GM12878 (cell line): ENCODE measurements around the gene RSF1. TPM values are rescaled to one million over a fixed set of nuclear protein-coding genes. Genes with fewer than 3 reads are reported as not detected.

ENCODE experiments used
- ATAC-seq: fragments of 200-7000 bp; cut with Tn5 transposase; 3 replicates; pipeline ENCODE4 v1.9.1; 2020; ENCODE audit warnings: mild to moderate bottlenecking, moderate library complexity
- BruUV-seq: library from RNA; stranded (reverse); fragments of 400-500 nt; replicated peaks from 2 replicates; lab custom pipeline; 2021; lab: Mats Ljungman, UMichigan
- CTCF ChIA-PET: fragments of 300-600 bp; sonication (Branson Sonifier 250); formaldehyde crosslinking; extraction: SDS; loops from one replicate; lab custom pipeline; 2021; ENCODE audit warnings: inconsistent platforms; lab: Yijun Ruan, JAX
- POLR2A ChIA-PET: fragments of 350-600 bp; formaldehyde crosslinking; extraction: SDS; loops from one replicate; lab custom pipeline; 2021; ENCODE audit warnings: inconsistent platforms; lab: Charles Lee
- RAD21 ChIA-PET: fragments of 300-600 bp; sonication (Branson Sonifier 250); formaldehyde crosslinking; loops from one replicate; lab custom pipeline; 2023; ENCODE audit warnings: antibody characterized with exemption; ENCODE audit not compliant: unreplicated experiment; lab: Charles Lee
- SMC1A ChIA-PET: fragments of 300-600 bp; sonication (Branson Sonifier 250); formaldehyde crosslinking; loops from one replicate; lab custom pipeline; 2023; ENCODE audit not compliant: unreplicated experiment, uncharacterized antibody; lab: Charles Lee
- DNase-seq: peaks from one replicate; pipeline ENCODE4 v3.0.0-alpha.2; 2011; ENCODE audit warnings: low read depth, low spot score
- FAIRE-seq: peaks from 3 replicates; lab custom pipeline; 2011; peaks lifted over from hg19 to GRCh38; lab: Jason Lieb, UNC
- H2AFZ ChIP-seq: 2 replicates; pipeline ENCODE4 v1.6.0; 2011; ENCODE audit warnings: low read depth, low read length, control low read depth; ENCODE audit not compliant: control insufficient read depth
- H3K27ac ChIP-seq: 2 replicates; pipeline ENCODE4 v1.5.1; 2011; ENCODE audit warnings: control low read depth; ENCODE audit not compliant: control insufficient read depth, insufficient read depth
- H3K27me3 ChIP-seq, 2 experiments: replicated peaks in 1 of 2; 2 replicates each; pipeline versions ENCODE4 v1.6.0 to v1.6.1; 2011; ENCODE audit warnings: low read length in 1 of 2; ENCODE audit not compliant: control insufficient read depth in 2 of 2, insufficient read depth in 2 of 2
- H3K36me3 ChIP-seq, 2 experiments: 2 replicates each; pipeline ENCODE4 v1.5.1; 2011; ENCODE audit warnings: low read length in 1 of 2; ENCODE audit not compliant: control insufficient read depth in 2 of 2, insufficient read depth in 2 of 2
- H3K4me1 ChIP-seq: 2 replicates; pipeline ENCODE4 v1.6.1; 2011; ENCODE audit warnings: mild to moderate bottlenecking, low read length, moderate library complexity, mixed read lengths; ENCODE audit not compliant: control insufficient read depth, insufficient read depth
- H3K4me2 ChIP-seq: 2 replicates; pipeline ENCODE4 v1.6.0; 2011; ENCODE audit warnings: control low read depth; ENCODE audit not compliant: control insufficient read depth, insufficient read depth
- H3K4me3 ChIP-seq: fragments of 200-600 bp; sonication (generic); 2 replicates; pipeline ENCODE4 v1.5.1; 2016
- H3K79me2 ChIP-seq: 2 replicates; pipeline ENCODE4 v1.6.0; 2011; ENCODE audit warnings: low read length; ENCODE audit not compliant: control insufficient read depth, insufficient read depth
- H3K9ac ChIP-seq: 2 replicates; pipeline ENCODE4 v1.8.0; 2011; ENCODE audit warnings: low read length, control low read depth, mixed read lengths; ENCODE audit not compliant: control insufficient read depth, insufficient read depth
- H3K9me3 ChIP-seq: replicated peaks from 3 replicates; pipeline ENCODE4 v1.5.1; 2011; ENCODE audit warnings: mild to moderate bottlenecking, low read length; ENCODE audit not compliant: control insufficient read depth, insufficient read depth
- H4K20me1 ChIP-seq: 2 replicates; pipeline ENCODE4 v1.6.0; 2011; ENCODE audit not compliant: control insufficient read depth, insufficient read depth
- CHD2 ChIP-seq: IDR thresholded peaks from 2 replicates; pipeline ENCODE4 v1.6.1; 2011; ENCODE audit warnings: low read depth, low read length, improper control_type of control experiment, borderline replicate concordance
- E2F8 ChIP-seq: fragments of 450-650 bp; IDR thresholded peaks from 2 replicates; pipeline ENCODE4 v1.6.1; 2018; ENCODE audit warnings: mild to moderate bottlenecking, low read depth, moderate library complexity; ENCODE audit not compliant: partially characterized antibody
- LARP7 ChIP-seq: fragments of 450-650 bp; IDR thresholded peaks from 2 replicates; pipeline ENCODE4 v1.6.1; 2017; ENCODE audit warnings: mild to moderate bottlenecking
- PAX8 ChIP-seq: fragments of 450-650 bp; IDR thresholded peaks from 2 replicates; pipeline ENCODE4 v1.6.1; 2017; ENCODE audit warnings: mild to moderate bottlenecking, moderate library complexity
- ZNF592 ChIP-seq: fragments of 450-650 bp; IDR thresholded peaks from 2 replicates; pipeline ENCODE4 v1.6.1; 2017; ENCODE audit warnings: mild to moderate bottlenecking, moderate library complexity
- WGBS: methylation state at CpG from one replicate; pipeline ENCODE4 v1.1.6; 2016; ENCODE audit warnings: low lambda C conversion rate; ENCODE audit not compliant: insufficient replicate concordance, insufficient coverage; ENCODE audit errors: missing lambda C conversion rate; 5-methylcytosine and 5-hydroxymethylcytosine counted together
- in situ Hi-C: fragments of 300-500 bp; cut with MboI; formaldehyde crosslinking; loops from 9 replicates; pipeline ENCODE4 v1.14.3; 2018; ENCODE audit warnings: mixed read lengths
- intact Hi-C: fragments of 100-400 bp; cut with micrococcal nuclease; formaldehyde crosslinking; loops from one replicate; pipeline ENCODE4 v1.14.2; 2022; ENCODE audit not compliant: unreplicated experiment
- polyA plus RNA-seq, 11 experiments: library from polyadenylated mRNA; depleted of rRNA in 4 of 11; unstranded in 6 of 11; stranded (reverse) in 5 of 11; fragments of >200 nt; fragmentation: Nextera tagmentation in 4 of 11; fragmentation: Illumina TruSeq in 1 of 11; extraction: Ambion mirVana in 4 of 11; extraction: Trizol in 1 of 11; gene quantifications; 1 replicate in 1 of 11; 2 replicates in 10 of 11; pipeline versions ENCODE4 v1.2.1 to v1.2.3, GENCODE V29; 2011 to 2016; ENCODE audit warnings: inconsistent platforms in 2 of 11, missing spikeins in 2 of 11, low read depth in 1 of 11
- total RNA-seq, 4 experiments: library from RNA; depleted of rRNA in 3 of 4; stranded (reverse); fragments of >200 nt in 3 of 4; fragmentation: Illumina TruSeq in 1 of 4; extraction: Trizol in 1 of 4; gene quantifications; 2 replicates each; pipeline versions ENCODE4 v1.2.1 to v1.2.3, GENCODE V29; 2013 to 2021

The RSF1 gene
- total and polyA plus RNA-seq, 10 of the 15 experiments (the other 5 are each of a cell fraction or from before 2014, with no cell fraction given) = 9.0 to 45.3 (median 30.0) TPM

- no peak overlapping the region for H3K4me3 ChIP-seq
- H3K9ac ChIP-seq = no peak overlapping the region
- no peak overlapping the region for H3K27ac ChIP-seq
- no peak for FAIRE-seq
- in situ Hi-C loops (no loop called here), intact Hi-C loops (no loop called here)
- H3K27me3 ChIP-seq = no peaks in the 10 kb centered on the region
- ChIA-PET SMC1A (no interaction called here), CTCF (interaction anchor here (1.1 kb wide), 1 partner anchor 15 kb away, joined by 3 read pairs; no protein-coding TSS in a partner anchor), RAD21 (no interaction called here), POLR2A (no interaction called here)
- whole genome bisulfite sequencing = 96% methylated on average over 3 of the region's 3 CpGs
- no peaks in the 10 kb centered on the region for H3K4me1 ChIP-seq
- no peaks in the 10 kb centered on the region; the same call in none of the 2 replicates for H4K20me1 ChIP-seq
- no peak for TF ChIP-seq ZNF592
- TF ChIP-seq PAX8 = no peak
- TF ChIP-seq LARP7 = no peak
- no peak for TF ChIP-seq E2F8
- TF ChIP-seq CHD2 = no peak
- no TSS peak for BruUV-seq
- ATAC-seq = no peak
- no peaks in the 10 kb centered on the region for H3K9me3 ChIP-seq
- H3K4me2 ChIP-seq = no peak overlapping the region
- H3K36me3 ChIP-seq = peaks cover 0 to 10% of the 10 kb centered on the region in 2 experiments; a peak in 3 of 4 replicates
- no peak for DNase-seq
- H2AFZ ChIP-seq = no peak overlapping the region
- no peaks in the 10 kb centered on the region; the same call in none of the 2 replicates for H3K79me2 ChIP-seq
Observed at GRCh38 chr11:77747381-77747969, 73.0 kb downstream of the RSF1 start.
